B cell (primary cell): ENCODE measurements around the gene CHCHD3.

Experiments used
- CTCF ChIP-seq: fragments of 200-600 bp; IDR thresholded peaks from one replicate; pipeline ENCODE4 v1.8.0; 2022; ENCODE audit warnings: antibody characterized with exemption, mild to moderate bottlenecking
- EZH2 ChIP-seq: IDR thresholded peaks from 2 replicates; pipeline ENCODE4 v1.6.1; 2012; ENCODE audit warnings: borderline replicate concordance, low read depth, mild to moderate bottlenecking, moderate library complexity, low read length; ENCODE audit not compliant: insufficient read depth, poor library complexity, severe bottlenecking

GRCh38 chr7:132940084-132940483 is 141.8 kb downstream of the CHCHD3 start:
- TF ChIP-seq CTCF: no peak
- TF ChIP-seq EZH2: no peak
